ENCODE results near the gene SYT9. TPM values are rescaled to one million over a fixed set of nuclear protein-coding genes. Genes with fewer than 3 reads are reported as not detected.

The SYT9 gene
- polyA plus RNA-seq, 3 donors = not detected

DNA sequence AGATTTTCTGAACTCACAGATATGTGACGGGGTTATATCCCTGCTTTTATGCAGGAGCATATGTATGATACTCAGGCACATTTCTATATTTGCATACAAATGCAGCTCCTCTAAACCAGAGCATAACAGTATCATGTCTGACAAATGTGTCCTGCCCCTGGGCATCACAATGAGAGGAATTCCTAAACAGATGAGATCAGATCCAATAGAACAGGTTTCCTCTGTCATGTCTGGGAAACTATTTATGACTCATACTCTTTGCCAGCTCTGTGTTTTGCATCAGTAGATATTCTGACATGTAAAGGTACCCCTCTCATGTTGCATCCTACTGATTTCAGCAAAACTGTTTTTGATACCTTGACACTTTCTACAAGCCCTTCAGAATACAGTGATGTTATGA is 29.4 kb downstream of the SYT9 start:
- Mint-ChIP-seq H3K27ac (no peak overlapping the region), H3K27me3 (ENCODE audit: low read depth in 3 of 3) (peaks cover 0 to 4% (median 2%) of the 10 kb centered on the region in 3 donors), H3K4me1 (no peaks in the 10 kb centered on the region), H3K4me3 (no peak overlapping the region), H3K36me3 (no peaks in the 10 kb centered on the region), H3K9me3 (peaks cover 4 to 11% (median 8%) of the 10 kb centered on the region in 7 donors)
- no peaks in the 10 kb centered on the region for H3K4me1 ChIP-seq (ENCODE audit: control insufficient read depth in 1 of 2, insufficient read depth in 2 of 2, low read length in 2 of 2)
- TF ChIP-seq, protein P1, sequence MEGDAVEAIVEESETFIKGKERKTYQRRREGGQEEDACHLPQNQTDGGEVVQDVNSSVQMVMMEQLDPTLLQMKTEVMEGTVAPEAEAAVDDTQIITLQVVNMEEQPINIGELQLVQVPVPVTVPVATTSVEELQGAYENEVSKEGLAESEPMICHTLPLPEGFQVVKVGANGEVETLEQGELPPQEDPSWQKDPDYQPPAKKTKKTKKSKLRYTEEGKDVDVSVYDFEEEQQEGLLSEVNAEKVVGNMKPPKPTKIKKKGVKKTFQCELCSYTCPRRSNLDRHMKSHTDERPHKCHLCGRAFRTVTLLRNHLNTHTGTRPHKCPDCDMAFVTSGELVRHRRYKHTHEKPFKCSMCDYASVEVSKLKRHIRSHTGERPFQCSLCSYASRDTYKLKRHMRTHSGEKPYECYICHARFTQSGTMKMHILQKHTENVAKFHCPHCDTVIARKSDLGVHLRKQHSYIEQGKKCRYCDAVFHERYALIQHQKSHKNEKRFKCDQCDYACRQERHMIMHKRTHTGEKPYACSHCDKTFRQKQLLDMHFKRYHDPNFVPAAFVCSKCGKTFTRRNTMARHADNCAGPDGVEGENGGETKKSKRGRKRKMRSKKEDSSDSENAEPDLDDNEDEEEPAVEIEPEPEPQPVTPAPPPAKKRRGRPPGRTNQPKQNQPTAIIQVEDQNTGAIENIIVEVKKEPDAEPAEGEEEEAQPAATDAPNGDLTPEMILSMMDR (IDR thresholded peaks at IDR 0.05) = no peak
- H3K9ac ChIP-seq (ENCODE audit: insufficient read depth, low read length, poor library complexity, severe bottlenecking) = no peak overlapping the region
- no peak overlapping the region for H3K27ac ChIP-seq (ENCODE audit: low read depth in 1 of 2, low read length in 2 of 2)
- H3K36me3 ChIP-seq (replicated peaks in 1 of 2; ENCODE audit: control insufficient read depth in 1 of 2, insufficient read depth in 2 of 2, low read length in 2 of 2) = no peaks in the 10 kb centered on the region
- no CpG with 5 or more reads among the region's 1 CpG for WGBS (ENCODE audit: insufficient coverage)
- no peaks in the 10 kb centered on the region for H3K79me2 ChIP-seq (ENCODE audit: insufficient read depth, low read length)
- no peaks in the 10 kb centered on the region for H4K20me1 ChIP-seq (ENCODE audit: insufficient read depth, low read length)
- H3K4me3 ChIP-seq (replicated peaks in 1 of 3; ENCODE audit: low read depth in 2 of 3, low read length in 3 of 3) = no peak overlapping the region
- H3K27me3 ChIP-seq (ENCODE audit: control insufficient read depth in 2 of 2, insufficient read depth in 2 of 2, low read length in 2 of 2) = no peaks in the 10 kb centered on the region
- no peak for DNase-seq
- H3K9me3 ChIP-seq (replicated peaks in 1 of 2; ENCODE audit: control insufficient read depth in 1 of 2, insufficient read depth in 1 of 2, low read length in 2 of 2) = peaks cover 6 to 9% of the 10 kb centered on the region in 2 donors
- no peak overlapping the region for H2AFZ ChIP-seq (ENCODE audit: insufficient read depth, low read depth, low read length, poor library complexity, severe bottlenecking)
- H3K4me2 ChIP-seq (replicated peaks; ENCODE audit: extremely low read depth, low read length, poor library complexity, severe bottlenecking) = no peak overlapping the region
- intact Hi-C loops (cut with micrococcal nuclease) = no loop called here

DNA sequence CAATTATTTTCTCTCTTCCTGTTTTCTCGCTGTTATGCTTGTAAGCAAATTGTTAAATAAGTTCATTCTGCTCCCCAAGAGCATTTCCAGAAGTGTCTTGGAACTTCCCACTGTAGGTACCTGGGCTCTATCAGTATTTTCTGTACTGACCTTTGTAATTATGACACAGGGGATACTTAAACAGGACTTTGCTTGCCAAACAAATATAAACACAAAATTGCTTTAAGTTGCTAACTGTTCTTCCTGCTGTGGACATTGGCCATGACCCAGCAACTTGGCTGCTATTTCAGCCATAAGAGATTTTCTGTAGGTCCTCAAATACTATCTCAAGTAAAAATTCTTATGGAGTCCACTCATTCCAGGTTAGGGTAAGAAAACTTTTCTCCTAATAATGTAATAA is 30.1 kb downstream of the SYT9 start:
- H3K27me3 Mint-ChIP-seq (ENCODE audit: low read depth in 3 of 3) = peaks cover 0 to 4% (median 0%) of the 10 kb centered on the region in 3 donors
- intact Hi-C loops (cut with micrococcal nuclease) = no loop called here
- H3K27ac ChIP-seq (ENCODE audit: low read depth in 1 of 2, low read length in 2 of 2) = no peak overlapping the region
- no peak overlapping the region for H2AFZ ChIP-seq (ENCODE audit: insufficient read depth, low read depth, low read length, poor library complexity, severe bottlenecking)
- no peaks in the 10 kb centered on the region for H3K4me1 ChIP-seq (ENCODE audit: control insufficient read depth in 1 of 2, insufficient read depth in 2 of 2, low read length in 2 of 2)
- no peak for DNase-seq
- no peaks in the 10 kb centered on the region for H4K20me1 ChIP-seq (ENCODE audit: insufficient read depth, low read length)
- H3K4me3 ChIP-seq (replicated peaks in 1 of 3; ENCODE audit: low read depth in 2 of 3, low read length in 3 of 3) = no peak overlapping the region
- H3K4me3 Mint-ChIP-seq = no peak overlapping the region
- H3K9ac ChIP-seq (ENCODE audit: insufficient read depth, low read length, poor library complexity, severe bottlenecking) = no peak overlapping the region
- no peak overlapping the region for H3K4me2 ChIP-seq (replicated peaks; ENCODE audit: extremely low read depth, low read length, poor library complexity, severe bottlenecking)
- TF ChIP-seq, protein P1 (IDR thresholded peaks at IDR 0.05) = no peak
- no peaks in the 10 kb centered on the region for H3K27me3 ChIP-seq (ENCODE audit: control insufficient read depth in 2 of 2, insufficient read depth in 2 of 2, low read length in 2 of 2)
- H3K36me3 Mint-ChIP-seq = no peaks in the 10 kb centered on the region
- peaks cover 9 to 16% (median 14%) of the 10 kb centered on the region in 7 donors for H3K9me3 Mint-ChIP-seq
- H3K79me2 ChIP-seq (ENCODE audit: insufficient read depth, low read length) = no peaks in the 10 kb centered on the region
- WGBS (ENCODE audit: insufficient coverage) = no CpG with 5 or more reads among the region's 1 CpG
- no peaks in the 10 kb centered on the region for H3K36me3 ChIP-seq (replicated peaks in 1 of 2; ENCODE audit: control insufficient read depth in 1 of 2, insufficient read depth in 2 of 2, low read length in 2 of 2)
- H3K4me1 Mint-ChIP-seq = no peaks in the 10 kb centered on the region
- H3K27ac Mint-ChIP-seq = no peak overlapping the region
- peaks cover 11 to 12% of the 10 kb centered on the region in 2 donors for H3K9me3 ChIP-seq (replicated peaks in 1 of 2; ENCODE audit: control insufficient read depth in 1 of 2, insufficient read depth in 1 of 2, low read length in 2 of 2)
